VCaP (cell line): ENCODE data around the gene CORO2A.

Source experiments
- H3K27ac ChIP-seq: fragments of 450-650 bp; 2 replicates; pipeline ENCODE4 v1.5.1; 2017
- TF ChIP-seq, protein P1 (sequence below): fragments of 450-650 bp; conservative IDR thresholded peaks from 2 replicates; pipeline ENCODE4 v1.5.1; 2017; ENCODE audit warnings: mild to moderate bottlenecking, moderate library complexity

Gene CORO2A

DNA sequence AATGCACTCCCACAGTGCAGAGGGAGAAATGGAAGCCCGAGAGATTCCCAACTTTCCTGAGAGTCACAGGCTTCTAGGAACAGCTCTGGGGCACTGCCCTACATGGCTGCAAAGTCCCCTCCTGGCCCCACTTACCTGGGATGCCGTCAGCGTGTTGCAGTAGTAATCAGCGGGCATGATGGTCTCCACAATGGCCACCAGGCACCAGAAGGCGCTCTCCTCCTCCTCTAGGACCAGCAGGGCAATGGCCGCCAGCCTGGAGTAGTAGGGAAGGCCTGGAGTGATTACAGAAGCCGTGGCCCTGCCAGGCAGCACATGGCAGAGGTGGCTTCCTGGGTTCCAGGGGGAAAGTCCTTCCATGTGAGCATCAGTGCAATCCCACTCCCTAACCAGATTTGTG lies 10.7 kb upstream of the CORO2A start:
- TF ChIP-seq, protein P1, sequence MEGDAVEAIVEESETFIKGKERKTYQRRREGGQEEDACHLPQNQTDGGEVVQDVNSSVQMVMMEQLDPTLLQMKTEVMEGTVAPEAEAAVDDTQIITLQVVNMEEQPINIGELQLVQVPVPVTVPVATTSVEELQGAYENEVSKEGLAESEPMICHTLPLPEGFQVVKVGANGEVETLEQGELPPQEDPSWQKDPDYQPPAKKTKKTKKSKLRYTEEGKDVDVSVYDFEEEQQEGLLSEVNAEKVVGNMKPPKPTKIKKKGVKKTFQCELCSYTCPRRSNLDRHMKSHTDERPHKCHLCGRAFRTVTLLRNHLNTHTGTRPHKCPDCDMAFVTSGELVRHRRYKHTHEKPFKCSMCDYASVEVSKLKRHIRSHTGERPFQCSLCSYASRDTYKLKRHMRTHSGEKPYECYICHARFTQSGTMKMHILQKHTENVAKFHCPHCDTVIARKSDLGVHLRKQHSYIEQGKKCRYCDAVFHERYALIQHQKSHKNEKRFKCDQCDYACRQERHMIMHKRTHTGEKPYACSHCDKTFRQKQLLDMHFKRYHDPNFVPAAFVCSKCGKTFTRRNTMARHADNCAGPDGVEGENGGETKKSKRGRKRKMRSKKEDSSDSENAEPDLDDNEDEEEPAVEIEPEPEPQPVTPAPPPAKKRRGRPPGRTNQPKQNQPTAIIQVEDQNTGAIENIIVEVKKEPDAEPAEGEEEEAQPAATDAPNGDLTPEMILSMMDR, result no peak
- H3K27ac ChIP-seq, result no peak overlapping the region

DNA sequence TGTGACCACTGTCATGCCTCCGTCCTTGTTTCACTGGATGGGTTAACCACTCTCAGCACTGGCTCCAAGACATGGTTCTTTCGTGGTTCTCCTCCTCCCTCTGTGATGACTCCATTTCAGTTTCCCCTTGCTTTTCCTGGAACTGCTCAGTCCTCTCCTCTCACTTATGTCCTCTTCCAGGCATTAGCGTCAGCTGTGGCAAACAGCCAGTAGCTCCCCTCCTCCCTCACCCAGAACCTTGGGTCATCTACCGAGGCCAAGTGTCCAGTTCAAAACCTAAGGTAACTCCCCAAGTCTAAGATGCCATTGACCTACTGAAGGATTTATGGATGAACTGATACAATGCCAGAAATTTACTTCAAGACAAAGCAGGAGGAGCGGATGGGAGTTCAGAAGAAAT lies 9.8 kb upstream of the CORO2A start:
- no peak overlapping the region for H3K27ac ChIP-seq
- TF ChIP-seq, protein P1, result no peak

DNA sequence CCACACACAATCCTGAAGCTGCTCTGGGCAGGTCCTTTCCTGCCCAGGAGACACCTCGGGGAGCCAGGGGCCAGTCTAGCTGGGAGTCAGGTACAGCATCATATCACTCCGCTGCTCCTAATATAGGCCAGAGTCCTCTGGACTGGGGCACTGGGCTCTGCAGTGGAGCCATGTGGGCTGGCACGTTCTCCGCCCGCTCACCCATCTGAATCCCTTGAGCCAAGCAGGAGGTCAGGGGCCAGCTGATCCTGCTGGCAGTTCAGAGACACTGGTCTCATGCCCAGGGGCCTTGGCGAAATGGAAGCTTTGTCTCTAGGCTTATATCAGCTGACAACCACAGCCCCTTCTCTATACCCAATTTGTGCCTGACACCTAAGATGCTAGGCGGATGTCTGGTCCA lies 9.3 kb upstream of the CORO2A start:
- TF ChIP-seq, protein P1, result no peak
- H3K27ac ChIP-seq, result no peak overlapping the region

DNA sequence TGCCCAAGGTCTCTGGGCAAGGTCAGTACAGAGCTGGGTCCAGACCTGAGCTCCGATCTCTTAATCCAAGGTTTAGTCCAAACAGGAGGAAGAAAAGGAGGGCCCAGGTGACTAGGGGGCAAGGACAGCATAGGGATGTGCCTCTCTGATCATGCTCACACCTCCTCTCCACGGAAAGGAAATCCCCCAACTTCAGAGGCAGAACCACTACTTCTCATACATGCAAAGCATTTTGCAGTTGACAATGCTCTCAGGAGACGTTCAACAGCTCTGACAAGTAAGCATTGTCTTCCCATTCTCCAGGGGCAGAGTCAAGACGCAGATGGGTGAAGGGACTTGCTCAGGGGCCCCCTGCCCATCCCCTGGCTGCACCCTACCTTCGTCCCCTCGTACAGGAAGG lies 8.7 kb upstream of the CORO2A start:
- H3K27ac ChIP-seq, result no peak overlapping the region
- TF ChIP-seq, protein P1, result no peak

DNA sequence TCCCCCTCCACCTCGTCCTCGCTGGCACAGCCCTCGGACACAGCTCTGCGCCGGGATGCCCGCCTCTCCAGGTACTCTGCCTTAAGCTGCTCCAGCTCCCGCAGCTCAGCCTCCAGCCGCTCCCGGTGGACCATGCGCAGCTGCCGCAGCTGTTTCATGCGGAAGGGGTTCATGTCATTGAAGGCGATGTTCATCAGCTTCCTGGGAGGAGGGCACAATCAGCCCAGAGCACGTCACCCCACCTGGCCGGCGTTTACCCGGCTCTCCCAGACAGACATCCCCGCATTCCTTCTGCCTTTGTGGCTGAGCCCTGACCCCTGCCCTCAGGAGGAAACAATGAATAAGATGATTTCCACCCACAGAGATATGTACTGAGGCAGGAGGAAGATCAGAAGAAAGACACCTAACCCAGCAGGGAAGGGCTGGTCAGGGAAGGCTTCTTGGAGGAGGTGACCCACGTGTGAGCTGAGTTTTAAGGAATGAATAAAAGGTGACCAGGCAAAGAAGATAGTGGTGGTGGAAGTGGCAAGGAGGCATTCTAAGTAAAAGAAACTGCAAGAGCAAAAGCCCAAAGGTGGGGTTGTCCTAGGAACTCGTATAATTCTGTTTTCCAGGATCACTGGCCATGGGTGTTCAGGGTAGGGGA lies 7.1 kb upstream of the CORO2A start:
- TF ChIP-seq, protein P1, result no peak
- no peak overlapping the region for H3K27ac ChIP-seq

DNA sequence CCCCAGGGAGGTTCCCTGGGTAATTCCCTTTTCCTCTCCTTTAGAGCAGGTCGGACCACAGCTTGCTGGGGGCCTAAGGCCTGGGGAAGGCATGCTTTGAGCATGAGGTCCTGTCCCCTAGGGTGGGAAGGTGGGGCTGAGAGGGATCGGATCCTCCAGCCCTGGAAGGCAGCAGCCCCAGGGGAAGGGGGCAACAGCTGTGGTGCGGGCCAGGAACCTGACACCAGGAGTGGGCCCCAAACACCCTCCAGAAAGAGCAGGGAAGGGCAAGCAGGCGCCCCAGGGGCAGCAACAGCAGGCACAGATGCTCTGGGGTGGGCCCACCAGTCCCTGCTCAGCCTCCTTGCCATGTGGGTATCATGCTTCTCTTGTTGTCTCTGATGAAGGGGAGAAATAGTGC lies 3.2 kb upstream of the CORO2A start:
- H3K27ac ChIP-seq, result no peak overlapping the region
- TF ChIP-seq, protein P1, result no peak

DNA sequence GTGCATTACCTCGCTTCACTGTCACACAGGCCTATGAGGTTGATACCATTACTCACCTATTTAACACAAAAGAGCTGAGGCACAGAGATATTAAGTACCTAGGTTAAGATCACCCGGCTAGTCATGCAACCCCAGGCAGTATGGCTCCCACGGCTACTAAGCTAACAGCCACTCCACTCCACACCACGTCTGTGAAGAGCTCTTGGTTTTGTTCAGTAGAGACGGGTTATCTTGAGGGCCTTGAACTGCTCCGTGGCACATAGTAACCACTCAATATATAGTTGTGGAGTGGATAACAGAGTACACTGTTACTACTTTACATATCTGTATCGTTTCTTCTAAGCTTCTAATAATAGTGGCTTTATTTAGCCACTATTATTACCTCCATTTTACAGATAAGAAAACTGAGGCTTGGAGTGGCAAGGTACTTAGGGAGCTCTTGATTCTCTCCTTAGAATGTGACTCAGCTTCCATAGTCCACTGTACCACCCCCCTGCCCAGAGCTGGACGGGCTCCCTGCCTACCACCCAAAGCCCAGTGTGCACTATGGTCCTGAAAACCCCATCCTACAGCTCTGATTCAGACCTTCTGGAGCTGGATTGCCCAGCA lies 1.0 kb upstream of the CORO2A start:
- TF ChIP-seq, protein P1, result peak; percentile 30
- H3K27ac ChIP-seq, result peak overlapping the region; percentile 87
